Ishikawa (cell line): Measurements from ENCODE around the gene CFAP61.

Source experiments
- CEBPB ChIP-seq: IDR thresholded peaks from 2 replicates; pipeline ENCODE4 v1.6.1; 2012
- CREB1 ChIP-seq: IDR thresholded peaks from 2 replicates; pipeline ENCODE4 v1.6.1; 2012; ENCODE audit warnings: low read depth
- EGR1 ChIP-seq: IDR thresholded peaks from 2 replicates; pipeline ENCODE4 v1.6.1; 2012
- EP300 ChIP-seq: IDR thresholded peaks from 2 replicates; pipeline ENCODE4 v1.6.1; 2012; ENCODE audit warnings: borderline replicate concordance
- FOXM1 ChIP-seq: IDR thresholded peaks from 2 replicates; pipeline ENCODE4 v1.6.1; 2012; ENCODE audit warnings: low read depth, borderline replicate concordance
- NFIC ChIP-seq: IDR thresholded peaks from 2 replicates; pipeline ENCODE4 v1.6.1; 2012
- RAD21 ChIP-seq: IDR thresholded peaks from 2 replicates; pipeline ENCODE4 v1.6.1; 2012; ENCODE audit warnings: low read depth
- TAF1 ChIP-seq: IDR thresholded peaks from 2 replicates; pipeline ENCODE4 v1.6.1; 2012; ENCODE audit warnings: low read depth, mild to moderate bottlenecking
- TCF12 ChIP-seq: IDR thresholded peaks from 2 replicates; pipeline ENCODE4 v1.6.1; 2012; ENCODE audit warnings: low read depth
- TEAD4 ChIP-seq: IDR thresholded peaks from 2 replicates; pipeline ENCODE4 v1.6.1; 2012
- YY1 ChIP-seq: IDR thresholded peaks from 2 replicates; pipeline ENCODE4 v1.6.1; 2012; ENCODE audit warnings: low read depth
- ZBTB7A ChIP-seq: IDR thresholded peaks from 2 replicates; pipeline ENCODE4 v1.6.1; 2012; ENCODE audit warnings: low read depth
- TF ChIP-seq, protein P1 (sequence below): IDR thresholded peaks from 2 replicates; pipeline ENCODE4 v1.6.1; 2012; ENCODE audit warnings: low read depth, mild to moderate bottlenecking
- TF ChIP-seq, protein P2 (sequence below): IDR thresholded peaks from 2 replicates; pipeline ENCODE4 v1.6.1; 2012
- TF ChIP-seq, protein P3 (sequence below): IDR thresholded peaks from 2 replicates; pipeline ENCODE4 v1.6.1; 2012

The CFAP61 gene

DNA sequence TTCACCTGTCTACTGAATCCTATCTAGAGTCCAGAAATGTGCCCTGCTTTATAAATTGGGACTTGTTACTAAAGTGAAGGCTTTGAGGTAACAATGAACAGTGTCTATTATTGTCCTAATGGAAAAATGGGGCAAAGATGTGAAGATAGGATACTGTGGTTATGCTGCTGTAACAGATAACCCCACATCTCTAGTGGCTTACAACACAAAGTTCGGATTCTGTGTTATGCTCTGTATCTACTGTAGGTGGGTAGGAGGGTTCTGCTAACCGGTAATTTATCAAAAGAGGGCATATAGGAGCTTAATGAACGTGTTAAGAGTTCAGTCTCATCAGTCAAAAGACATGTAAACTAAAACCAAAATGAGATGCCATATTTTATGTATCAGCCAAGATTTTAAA is 28.9 kb upstream of the CFAP61 start:
- TF ChIP-seq, protein P1, sequence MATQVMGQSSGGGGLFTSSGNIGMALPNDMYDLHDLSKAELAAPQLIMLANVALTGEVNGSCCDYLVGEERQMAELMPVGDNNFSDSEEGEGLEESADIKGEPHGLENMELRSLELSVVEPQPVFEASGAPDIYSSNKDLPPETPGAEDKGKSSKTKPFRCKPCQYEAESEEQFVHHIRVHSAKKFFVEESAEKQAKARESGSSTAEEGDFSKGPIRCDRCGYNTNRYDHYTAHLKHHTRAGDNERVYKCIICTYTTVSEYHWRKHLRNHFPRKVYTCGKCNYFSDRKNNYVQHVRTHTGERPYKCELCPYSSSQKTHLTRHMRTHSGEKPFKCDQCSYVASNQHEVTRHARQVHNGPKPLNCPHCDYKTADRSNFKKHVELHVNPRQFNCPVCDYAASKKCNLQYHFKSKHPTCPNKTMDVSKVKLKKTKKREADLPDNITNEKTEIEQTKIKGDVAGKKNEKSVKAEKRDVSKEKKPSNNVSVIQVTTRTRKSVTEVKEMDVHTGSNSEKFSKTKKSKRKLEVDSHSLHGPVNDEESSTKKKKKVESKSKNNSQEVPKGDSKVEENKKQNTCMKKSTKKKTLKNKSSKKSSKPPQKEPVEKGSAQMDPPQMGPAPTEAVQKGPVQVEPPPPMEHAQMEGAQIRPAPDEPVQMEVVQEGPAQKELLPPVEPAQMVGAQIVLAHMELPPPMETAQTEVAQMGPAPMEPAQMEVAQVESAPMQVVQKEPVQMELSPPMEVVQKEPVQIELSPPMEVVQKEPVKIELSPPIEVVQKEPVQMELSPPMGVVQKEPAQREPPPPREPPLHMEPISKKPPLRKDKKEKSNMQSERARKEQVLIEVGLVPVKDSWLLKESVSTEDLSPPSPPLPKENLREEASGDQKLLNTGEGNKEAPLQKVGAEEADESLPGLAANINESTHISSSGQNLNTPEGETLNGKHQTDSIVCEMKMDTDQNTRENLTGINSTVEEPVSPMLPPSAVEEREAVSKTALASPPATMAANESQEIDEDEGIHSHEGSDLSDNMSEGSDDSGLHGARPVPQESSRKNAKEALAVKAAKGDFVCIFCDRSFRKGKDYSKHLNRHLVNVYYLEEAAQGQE: no peak

DNA sequence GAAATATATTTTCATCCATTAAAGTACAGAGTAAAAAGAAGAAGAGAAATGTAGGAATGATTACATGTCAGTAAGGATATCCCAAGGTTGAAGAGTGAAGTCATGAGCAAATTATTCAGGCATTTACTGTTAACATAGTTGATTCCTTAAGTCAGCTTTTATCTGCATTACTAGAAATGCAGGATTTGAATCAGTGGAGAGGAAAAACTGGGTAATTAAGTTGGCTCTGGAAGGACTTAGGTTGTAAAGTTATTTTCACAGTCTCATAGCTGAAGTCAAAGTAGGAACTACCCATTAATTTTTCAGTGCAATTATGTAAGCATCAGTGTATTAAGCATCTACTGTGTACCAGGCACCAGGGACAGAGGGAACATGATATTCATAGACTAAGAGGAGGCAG is 27.4 kb upstream of the CFAP61 start:
- TF ChIP-seq RAD21 (no peak), YY1 (no peak), TAF1 (no peak), NFIC (no peak), EGR1 (no peak), CREB1 (no peak), CEBPB (no peak), TCF12 (no peak), TEAD4 (no peak), FOXM1 (no peak)
- TF ChIP-seq, protein P2, sequence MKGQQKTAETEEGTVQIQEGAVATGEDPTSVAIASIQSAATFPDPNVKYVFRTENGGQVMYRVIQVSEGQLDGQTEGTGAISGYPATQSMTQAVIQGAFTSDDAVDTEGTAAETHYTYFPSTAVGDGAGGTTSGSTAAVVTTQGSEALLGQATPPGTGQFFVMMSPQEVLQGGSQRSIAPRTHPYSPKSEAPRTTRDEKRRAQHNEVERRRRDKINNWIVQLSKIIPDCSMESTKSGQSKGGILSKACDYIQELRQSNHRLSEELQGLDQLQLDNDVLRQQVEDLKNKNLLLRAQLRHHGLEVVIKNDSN: no peak
- TF ChIP-seq, protein P3, sequence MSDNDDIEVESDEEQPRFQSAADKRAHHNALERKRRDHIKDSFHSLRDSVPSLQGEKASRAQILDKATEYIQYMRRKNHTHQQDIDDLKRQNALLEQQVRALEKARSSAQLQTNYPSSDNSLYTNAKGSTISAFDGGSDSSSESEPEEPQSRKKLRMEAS: no peak
- TF ChIP-seq, protein P1: no peak

DNA sequence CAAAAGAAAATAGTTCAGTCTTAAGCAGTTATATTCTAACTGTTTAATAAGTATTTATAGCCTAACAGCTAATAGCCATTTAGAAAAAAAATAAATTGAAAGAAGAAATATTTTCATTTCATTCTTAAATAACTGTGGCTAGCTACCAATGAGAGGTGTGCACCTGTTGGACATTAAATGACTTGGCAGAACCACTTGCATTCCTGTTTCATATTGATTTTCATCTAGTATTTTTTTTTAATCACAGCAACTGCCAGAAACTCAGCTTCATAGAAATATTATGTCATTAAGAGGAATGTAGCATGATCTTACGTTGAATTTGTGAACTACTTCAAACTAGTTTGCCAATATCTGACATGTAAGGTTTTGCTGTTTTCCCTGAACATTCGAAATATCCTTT is 25.0 kb upstream of the CFAP61 start:
- TF ChIP-seq, protein P2: no peak
- TF ChIP-seq NFIC (no peak), EGR1 (no peak), CEBPB (no peak), RAD21 (no peak), YY1 (no peak), TCF12 (no peak), EP300 (no peak), FOXM1 (no peak), TEAD4 (no peak), ZBTB7A (no peak), CREB1 (no peak), TAF1 (no peak)
- TF ChIP-seq, protein P1: no peak
- TF ChIP-seq, protein P3: no peak

DNA sequence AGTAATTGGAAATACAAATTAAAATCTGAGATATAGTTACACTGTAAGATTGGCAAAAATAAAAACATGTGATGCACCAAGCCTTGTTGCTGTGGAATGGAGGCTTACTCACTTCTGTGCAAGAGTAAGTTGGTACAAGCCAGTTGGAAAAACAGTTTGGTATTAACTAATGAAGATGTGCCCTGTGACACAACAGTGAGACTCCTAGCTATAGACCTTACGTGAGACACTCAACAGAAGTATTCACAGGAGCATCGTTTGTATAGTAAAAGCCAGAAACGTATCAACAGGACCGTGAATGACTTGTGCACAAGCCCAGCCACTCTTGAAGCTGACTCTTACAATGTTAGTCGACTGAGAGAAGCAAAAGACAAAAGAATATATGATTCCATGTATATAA is 20.5 kb upstream of the CFAP61 start:
- TF ChIP-seq, protein P2: no peak
- TF ChIP-seq TEAD4 (no peak), RAD21 (no peak), EGR1 (no peak), TAF1 (no peak), CREB1 (no peak), CEBPB (no peak), ZBTB7A (no peak), TCF12 (no peak), NFIC (no peak), EP300 (no peak), FOXM1 (no peak), YY1 (no peak)
- TF ChIP-seq, protein P3: no peak
- TF ChIP-seq, protein P1: no peak
